HCT116 (cell line): Measurements from ENCODE around the gene HMGA1.

ENCODE experiments used
- ATF3 ChIP-seq: IDR thresholded peaks from 2 replicates; pipeline ENCODE4 v1.6.1; 2012
- CTCF ChIP-seq, 3 experiments: fragments of 200-600 bp in 1 of 3; sonication (generic) in 1 of 3; IDR thresholded peaks in 2 of 3; conservative IDR thresholded peaks in 1 of 3; 2 replicates each; pipeline ENCODE4 v1.5.1; 2012 to 2017; ENCODE audit warnings: low read depth in 2 of 3, low read length in 2 of 3, antibody characterized with exemption in 1 of 3, borderline replicate concordance in 1 of 3, control low read depth in 1 of 3, mild to moderate bottlenecking in 1 of 3, mixed read lengths in 1 of 3, mixed run types in 1 of 3, moderate library complexity in 1 of 3; ENCODE audit not compliant: insufficient read depth in 1 of 3
- POLR2A ChIP-seq: IDR thresholded peaks from 2 replicates; pipeline ENCODE4 v1.7.0; 2011; ENCODE audit warnings: borderline replicate concordance; ENCODE audit not compliant: insufficient read depth, insufficient read length; ENCODE audit errors: extremely low read depth

DNA sequence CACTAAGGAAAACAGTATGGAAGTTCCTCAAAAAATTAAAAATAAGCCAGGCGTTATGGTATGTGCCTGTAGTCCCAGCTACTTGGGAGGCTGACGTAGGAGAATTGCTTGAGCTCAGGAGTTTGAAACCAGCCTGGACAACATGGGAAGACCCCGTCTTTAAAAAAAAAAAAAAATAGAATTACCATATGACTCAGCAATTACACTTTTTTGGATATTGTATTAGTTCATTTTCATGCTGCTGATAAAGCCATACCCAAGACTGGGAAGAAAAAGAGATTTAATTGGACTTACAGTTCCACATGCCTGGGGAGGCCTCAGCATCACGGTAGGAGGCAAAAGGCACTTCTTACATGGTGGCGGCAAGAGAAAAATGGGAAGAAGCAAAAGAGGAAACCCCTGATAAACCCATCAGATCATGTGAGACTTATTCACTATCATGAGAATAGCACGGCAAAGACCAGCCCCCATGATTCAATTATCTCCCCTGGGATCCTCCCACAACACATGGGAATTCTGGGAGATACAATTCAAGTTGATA lies 22.9 kb downstream of the HMGA1 start:
- TF ChIP-seq CTCF (IDR thresholded peaks at IDR 0.05 in 2 of 3, conservative IDR thresholded peaks at IDR 0.05 in 1 of 3; ENCODE audit: borderline replicate concordance in 1 of 3, insufficient read depth in 1 of 3, low read depth in 2 of 3, low read length in 2 of 3) (no peak), ATF3 (no peak), POLR2A (no peak)
